Left renal pelvis (tissue), 4 donors: ENCODE results near the gene C1QTNF1. TPM values are rescaled to one million over a fixed set of nuclear protein-coding genes. Genes with fewer than 3 reads are reported as not detected.
"Not testable (repeated sequence)": the region's sequence is repeated elsewhere in the genome, so short reads cannot be mapped to it uniquely, and the experiment has no call there.

Experiments
- DNase-seq, 4 donors: peaks; one replicate each; pipeline ENCODE4 v3.0.0-alpha.2; 2013; ENCODE audit warnings: low read depth in 4 of 4, low spot score in 3 of 4
- polyA plus RNA-seq, 4 donors: library from polyadenylated mRNA; unstranded; fragments of 120-200 nt; gene quantifications; one replicate each; pipeline ENCODE4 v1.2.1, GENCODE V29; 2013; ENCODE audit not compliant: insufficient read length in 4 of 4

Gene C1QTNF1
- polyA plus RNA-seq, 4 donors: 2.7 to 9.4 (median 3.1) TPM

DNA sequence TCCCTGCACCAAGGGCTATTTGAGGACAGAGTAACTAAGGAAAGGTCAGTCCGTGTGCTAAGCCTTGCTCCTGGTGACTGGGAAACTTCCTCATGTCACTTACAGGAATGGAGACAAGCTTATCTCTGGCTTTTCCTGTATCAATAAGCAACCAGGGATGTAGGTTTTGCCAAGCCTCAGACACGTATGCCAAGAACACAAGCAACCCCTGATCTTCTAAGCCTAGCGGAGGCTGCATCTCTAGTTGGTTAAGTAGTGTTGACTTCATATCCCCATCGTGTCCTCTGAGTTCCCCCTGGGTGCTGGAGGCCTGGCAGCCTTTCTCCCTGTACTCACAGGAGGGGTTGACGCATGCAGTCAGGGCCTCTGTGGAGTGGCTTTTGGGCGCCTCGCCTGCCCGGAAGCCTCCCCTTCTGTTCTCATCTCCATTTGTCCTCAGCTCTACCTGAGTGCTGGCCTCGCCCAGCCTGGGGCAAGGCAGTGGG, 1.4 kb upstream of the C1QTNF1 start:
- DNase-seq: no peak

GRCh38 chr17:79023180-79023705, 726 bp upstream of the C1QTNF1 start:
- DNase-seq: no peak

DNA sequence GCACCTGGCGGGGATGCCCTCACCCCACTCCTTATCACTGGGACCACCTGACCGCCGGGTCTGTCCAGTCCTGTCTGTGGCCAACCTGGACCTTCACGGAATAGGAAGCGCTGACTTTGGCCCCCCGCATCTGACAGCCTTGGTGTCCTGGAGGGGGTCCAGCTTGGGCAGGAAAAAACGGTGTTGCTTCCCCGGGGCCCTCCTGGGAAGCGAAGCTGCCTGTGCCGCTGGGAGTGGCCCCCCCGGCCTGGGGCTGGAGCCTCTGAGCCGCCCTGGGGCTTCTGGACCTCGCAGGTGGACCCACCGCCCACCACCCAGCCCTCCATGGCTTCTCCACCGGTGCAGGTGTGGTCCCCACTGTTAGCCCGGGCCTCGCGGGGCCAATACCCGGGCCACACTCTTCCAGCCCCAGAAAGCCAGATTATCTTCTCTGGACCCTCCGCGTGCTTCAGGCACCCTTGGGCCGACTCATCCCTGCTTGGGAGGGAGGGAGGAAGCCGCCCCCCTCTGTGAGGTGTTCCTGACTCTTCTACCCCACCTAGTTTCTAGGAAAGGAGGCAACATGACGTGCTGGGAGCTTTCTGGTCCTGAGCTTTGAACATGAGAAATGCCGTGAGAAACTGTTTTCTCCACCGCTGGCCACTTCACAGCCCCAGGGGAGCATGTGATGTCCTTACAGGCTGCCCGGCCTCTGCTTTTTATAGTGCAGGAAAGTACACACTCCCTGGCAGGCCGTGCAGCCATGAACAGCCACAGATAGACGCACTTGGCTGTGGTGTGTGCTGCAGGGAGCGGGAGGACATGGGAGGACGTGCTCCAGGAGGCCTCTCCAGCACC, 1.1 kb downstream of the C1QTNF1 start:
- no peak for DNase-seq

DNA sequence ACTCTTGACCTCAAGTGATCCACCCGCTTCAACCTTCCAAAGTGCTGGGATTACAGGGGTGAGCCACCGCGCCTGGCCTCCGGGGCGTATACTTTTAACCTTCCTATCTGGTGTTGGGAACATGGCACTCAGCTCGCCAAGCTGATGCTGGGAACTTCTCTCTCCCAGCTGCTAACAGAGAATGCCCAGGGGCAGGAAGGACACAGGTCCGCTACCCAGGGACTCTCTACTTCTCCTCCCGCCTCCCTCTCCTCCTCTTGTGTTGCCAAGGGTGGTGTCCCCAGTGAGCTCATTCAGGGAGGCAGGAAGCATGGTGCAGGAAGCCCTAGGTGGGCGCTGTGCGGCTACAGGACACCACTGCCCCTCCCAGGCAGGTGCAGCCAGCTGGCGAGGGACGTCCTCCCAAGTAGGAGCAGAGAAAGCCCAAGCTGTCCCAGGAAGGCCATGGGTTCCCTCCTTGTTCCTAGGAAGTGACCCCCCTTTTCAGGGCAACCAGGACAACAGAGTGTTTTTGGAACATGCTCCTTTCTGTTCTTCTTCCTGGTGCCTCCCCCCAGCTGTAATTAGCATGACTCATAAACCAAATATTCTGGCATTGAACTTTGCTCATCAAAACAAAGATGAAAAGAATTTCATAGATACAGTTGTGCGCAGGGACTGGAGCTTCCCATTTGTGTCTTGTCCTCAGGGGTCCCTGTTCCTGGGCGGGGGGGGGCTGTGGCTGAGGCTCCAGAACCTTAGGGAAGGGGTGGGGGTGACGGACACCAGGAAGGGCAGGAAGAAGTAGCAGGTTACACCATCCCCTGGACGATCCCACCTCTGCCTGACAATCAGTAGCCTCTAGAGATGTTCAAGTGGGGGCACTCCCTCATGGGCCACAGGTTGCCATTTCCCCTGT, 2.7 kb downstream of the C1QTNF1 start:
- no peak for DNase-seq

- no peak for DNase-seq
These were observed 3.4 kb downstream of the C1QTNF1 start for GRCh38 chr17:79027274-79027924.

- no peak for DNase-seq
These were observed 4.0 kb downstream of the C1QTNF1 start for GRCh38 chr17:79027925-79028491.

- no peak for DNase-seq
These were observed 4.7 kb downstream of the C1QTNF1 start for GRCh38 chr17:79028496-79029326.

GRCh38 chr17:79029327-79030009, 5.5 kb downstream of the C1QTNF1 start:
- DNase-seq: no peak

GRCh38 chr17:79030636-79031035, 6.7 kb downstream of the C1QTNF1 start:
- DNase-seq: not testable (repeated sequence)

- DNase-seq: no peak
These were observed 8.3 kb downstream of the C1QTNF1 start for GRCh38 chr17:79031996-79032875.

DNA sequence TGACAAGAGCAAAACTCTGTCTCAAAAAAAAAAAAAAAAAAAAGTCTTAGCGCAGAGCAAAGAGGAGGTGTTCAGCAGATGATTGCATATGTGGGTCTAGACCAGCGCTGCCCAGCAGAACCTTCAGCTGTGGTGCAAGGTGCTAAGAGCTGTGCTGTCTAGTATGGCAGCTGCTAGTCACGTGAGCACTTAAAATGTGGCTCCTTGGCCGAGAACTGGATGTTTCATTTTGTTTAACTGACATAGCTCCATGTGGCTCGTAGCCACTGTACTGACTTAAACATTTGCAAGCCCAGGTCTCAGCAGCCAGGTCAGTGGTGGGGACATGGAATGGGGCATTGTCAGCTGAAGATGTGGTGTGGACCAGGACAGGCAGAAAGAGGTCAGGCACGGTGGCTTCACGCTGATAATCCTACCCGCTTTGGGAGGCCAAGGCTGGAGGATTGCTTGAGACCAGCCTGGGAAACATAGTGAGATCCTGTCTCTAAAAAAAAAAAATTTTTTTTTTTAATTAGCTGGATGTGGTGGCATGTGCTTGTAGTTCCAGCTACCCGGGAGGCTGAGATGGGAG, 9.2 kb downstream of the C1QTNF1 start:
- no peak for DNase-seq

GRCh38 chr17:79033741-79034501, 10.0 kb downstream of the C1QTNF1 start:
- no peak for DNase-seq

GRCh38 chr17:79034931-79035485, 11.0 kb downstream of the C1QTNF1 start:
- no peak for DNase-seq

- DNase-seq: no peak
These were observed 11.7 kb downstream of the C1QTNF1 start for GRCh38 chr17:79035686-79036085.

- DNase-seq: no peak
These were observed 12.2 kb downstream of the C1QTNF1 start for GRCh38 chr17:79036181-79036580.

GRCh38 chr17:79036596-79036995, 12.6 kb downstream of the C1QTNF1 start:
- no peak for DNase-seq
